H1 (cell line): ENCODE results near the gene NXT1. TPM values are rescaled to one million over a fixed set of nuclear protein-coding genes. Genes with fewer than 3 reads are reported as not detected.

Experiments
- CTCF ChIA-PET: fragments of 300-600 bp; sonication (Branson Sonifier 250); formaldehyde crosslinking; loops from one replicate; lab custom pipeline; 2021; ENCODE audit not compliant: partially characterized antibody; lab: Charles Lee
- POLR2A ChIA-PET: fragments of 300-600 bp; sonication (Branson Sonifier 250); formaldehyde crosslinking; loops from one replicate; lab custom pipeline; 2021; ENCODE audit warnings: inconsistent platforms; ENCODE audit not compliant: partially characterized antibody; lab: Charles Lee
- DNase-seq, 2 experiments: peaks; one replicate each; pipeline versions ENCODE4 v3.0.0 to v3.0.0-alpha.2; 2010 to 2022; ENCODE audit warnings: low spot score in 2 of 2, low read depth in 1 of 2, mixed read lengths in 1 of 2
- FAIRE-seq: peaks from 2 replicates; lab custom pipeline; 2011; peaks lifted over from hg19 to GRCh38; lab: Jason Lieb, UNC
- H2AFZ ChIP-seq: 2 replicates; pipeline ENCODE4 v1.8.1; 2012; ENCODE audit warnings: low read length, inconsistent platforms
- H2AK5ac ChIP-seq: 2 replicates; pipeline ENCODE4 v1.6.1; 2013; ENCODE audit warnings: low read depth, low read length
- H2BK120ac ChIP-seq: replicated peaks from 2 replicates; pipeline ENCODE3; 2013; ENCODE audit warnings: low read depth, low read length, inconsistent platforms
- H2BK12ac ChIP-seq: 2 replicates; pipeline ENCODE4 v1.6.1; 2013; ENCODE audit warnings: low read depth, low read length
- H2BK15ac ChIP-seq: 2 replicates; pipeline ENCODE4 v1.6.1; 2013; ENCODE audit warnings: low read length
- H2BK20ac ChIP-seq: 2 replicates; pipeline ENCODE4 v1.6.1; 2013; ENCODE audit warnings: low read length
- H2BK5ac ChIP-seq: 2 replicates; pipeline ENCODE4 v1.6.1; 2013; ENCODE audit warnings: low read depth, low read length
- H3K14ac ChIP-seq: 2 replicates; pipeline ENCODE4 v1.6.1; 2013; ENCODE audit warnings: inconsistent platforms; ENCODE audit not compliant: insufficient read length
- H3K18ac ChIP-seq: 2 replicates; pipeline ENCODE4 v1.6.1; 2013; ENCODE audit warnings: low read length; ENCODE audit errors: extremely low read depth
- H3K23ac ChIP-seq: 2 replicates; pipeline ENCODE4 v1.6.1; 2013; ENCODE audit warnings: inconsistent platforms; ENCODE audit not compliant: insufficient read length
- H3K23me2 ChIP-seq: 2 replicates; pipeline ENCODE4 v1.6.1; 2013; ENCODE audit warnings: low read depth, low read length
- H3K27ac ChIP-seq: 2 replicates; pipeline ENCODE4 v1.6.1; 2011; ENCODE audit warnings: low read depth, low read length, inconsistent platforms
- H3K27me3 ChIP-seq, 4 experiments: replicated peaks in 1 of 4; 1 replicate in 1 of 4; 2 replicates in 3 of 4; pipeline versions ENCODE4 v1.6.1 to v1.8.1; 2011 to 2013; ENCODE audit warnings: low read length in 3 of 4, mild to moderate bottlenecking in 3 of 4, inconsistent platforms in 2 of 4, mixed read lengths in 2 of 4, moderate library complexity in 1 of 4; ENCODE audit not compliant: control insufficient read depth in 3 of 4, insufficient read depth in 3 of 4; ENCODE audit errors: extremely low read depth in 1 of 4
- H3K36me3 ChIP-seq, 4 experiments: 2 replicates each; pipeline versions ENCODE4 v1.6.1 to v1.8.1; 2011 to 2013; ENCODE audit warnings: mild to moderate bottlenecking in 4 of 4, low read length in 3 of 4, moderate library complexity in 2 of 4, control low read depth in 1 of 4, inconsistent platforms in 1 of 4; ENCODE audit not compliant: insufficient read depth in 4 of 4, control insufficient read depth in 2 of 4
- H3K4ac ChIP-seq: replicated peaks from 2 replicates; pipeline ENCODE3; 2013; ENCODE audit warnings: low read length, low read depth, mixed read lengths, inconsistent platforms; ENCODE audit not compliant: insufficient read length
- H3K4me1 ChIP-seq, 4 experiments: replicated peaks in 1 of 4; 1 replicate in 1 of 4; 2 replicates in 3 of 4; pipeline versions ENCODE4 v1.6.1 to v1.8.1; 2011 to 2013; ENCODE audit warnings: low read length in 3 of 4, inconsistent platforms in 2 of 4, mixed read lengths in 1 of 4; ENCODE audit not compliant: insufficient read depth in 4 of 4, control insufficient read depth in 3 of 4
- H3K4me2 ChIP-seq, 2 experiments: 2 replicates each; pipeline versions ENCODE4 v1.6.1 to v1.8.1; 2011 to 2013; ENCODE audit warnings: low read depth in 2 of 2, low read length in 2 of 2, control low read depth in 1 of 2, inconsistent platforms in 1 of 2, mild to moderate bottlenecking in 1 of 2; ENCODE audit not compliant: insufficient read depth in 1 of 2
- H3K4me3 ChIP-seq, 4 experiments: fragments of 200-600, 300-600 bp in 1 of 4; sonication (generic), shearing (Covaris generic), sonication (Bioruptor Twin) in 1 of 4; 2 replicates each; pipeline versions ENCODE4 v1.5.1 to v1.8.1; 2011 to 2016; ENCODE audit warnings: low read length in 4 of 4, low read depth in 3 of 4, control low read depth in 2 of 4, inconsistent platforms in 2 of 4, mild to moderate bottlenecking in 2 of 4, mixed read lengths in 1 of 4, moderate library complexity in 1 of 4; ENCODE audit not compliant: insufficient read depth in 2 of 4; ENCODE audit errors: extremely low read depth in 1 of 4
- H3K56ac ChIP-seq: replicated peaks from 2 replicates; pipeline ENCODE3; 2013; ENCODE audit warnings: low read depth, mild to moderate bottlenecking, mixed read lengths, low read length, inconsistent platforms; ENCODE audit not compliant: insufficient read length
- H3K79me1 ChIP-seq: 2 replicates; pipeline ENCODE4 v1.6.1; 2013; ENCODE audit warnings: low read depth, low read length, control low read depth
- H3K79me2 ChIP-seq, 2 experiments: 2 replicates each; pipeline versions ENCODE4 v1.6.1 to v1.8.1; 2012 to 2013; ENCODE audit warnings: low read length in 2 of 2, mild to moderate bottlenecking in 2 of 2, inconsistent platforms in 1 of 2; ENCODE audit not compliant: insufficient read depth in 2 of 2, control insufficient read depth in 1 of 2
- H3K9ac ChIP-seq, 4 experiments: replicated peaks in 1 of 4; 1 replicate in 1 of 4; 2 replicates in 3 of 4; pipeline versions ENCODE4 v1.6.1 to v1.8.1; 2011 to 2013; ENCODE audit warnings: low read depth in 3 of 4, low read length in 3 of 4, control low read depth in 2 of 4, mild to moderate bottlenecking in 2 of 4, moderate library complexity in 2 of 4, inconsistent platforms in 1 of 4; ENCODE audit errors: extremely low read depth in 1 of 4
- H3K9me3 ChIP-seq, 2 experiments: 2 replicates each; pipeline versions ENCODE4 v1.6.1 to v1.8.1; 2012 to 2013; ENCODE audit warnings: mild to moderate bottlenecking in 2 of 2, moderate library complexity in 2 of 2, control low read depth in 1 of 2, inconsistent platforms in 1 of 2, low read depth in 1 of 2, low read length in 1 of 2, mixed read lengths in 1 of 2; ENCODE audit not compliant: insufficient read depth in 2 of 2
- H4K20me1 ChIP-seq, 2 experiments: replicated peaks in 1 of 2; 2 replicates each; pipeline versions ENCODE3 to v1.8.1; 2011 to 2013; ENCODE audit warnings: inconsistent platforms in 2 of 2, low read length in 2 of 2, mild to moderate bottlenecking in 1 of 2; ENCODE audit not compliant: insufficient read depth in 2 of 2, control insufficient read depth in 1 of 2
- H4K5ac ChIP-seq: 2 replicates; pipeline ENCODE4 v1.6.1; 2013; ENCODE audit warnings: low read length, low read depth, mixed read lengths, inconsistent platforms; ENCODE audit not compliant: insufficient read length
- H4K8ac ChIP-seq: 2 replicates; pipeline ENCODE4 v1.8.0; 2013; ENCODE audit warnings: mild to moderate bottlenecking, moderate library complexity, low read length, inconsistent platforms; ENCODE audit not compliant: insufficient read depth; ENCODE audit errors: extremely low read depth
- H4K91ac ChIP-seq: replicated peaks from 2 replicates; pipeline ENCODE3; 2013; ENCODE audit warnings: low read length, mixed read lengths, inconsistent platforms; ENCODE audit not compliant: insufficient read length
- CHD1 ChIP-seq: IDR thresholded peaks from 2 replicates; pipeline ENCODE4 v1.6.1; 2012; ENCODE audit warnings: low read depth, low read length, improper control_type of control experiment
- JUN ChIP-seq: IDR thresholded peaks from 2 replicates; pipeline ENCODE4 v1.6.1; 2011; ENCODE audit warnings: low read depth, mild to moderate bottlenecking, improper control_type of control experiment, low read length
- MAX ChIP-seq: IDR thresholded peaks from 2 replicates; pipeline ENCODE4 v1.6.1; 2012; ENCODE audit warnings: inconsistent platforms
- SAP30 ChIP-seq: fragments of 300-600 bp; sonication (generic); IDR thresholded peaks from 2 replicates; pipeline ENCODE4 v1.7.1; 2012; ENCODE audit warnings: low read length, moderate library complexity, mild to moderate bottlenecking, inconsistent platforms; ENCODE audit not compliant: insufficient read depth, insufficient replicate concordance
- WGBS, 2 experiments: shearing (Covaris generic) in 1 of 2; methylation state at CpG; one replicate each; pipeline versions ENCODE4 v1.1.6 to v1.1.7; 2013 to 2015; ENCODE audit warnings: low lambda C conversion rate in 2 of 2, mixed read lengths in 2 of 2, inconsistent platforms in 1 of 2, low coverage in 1 of 2, missing lambda C conversion rate in 1 of 2; ENCODE audit not compliant: insufficient replicate concordance in 2 of 2, insufficient coverage in 1 of 2, insufficient read length in 1 of 2; ENCODE audit errors: extremely low coverage in 1 of 2, missing lambda C conversion rate in 1 of 2; 5-methylcytosine and 5-hydroxymethylcytosine counted together
- polyA plus RNA-seq, 7 experiments: library from polyadenylated mRNA; depleted of rRNA in 3 of 7; stranded (reverse) in 5 of 7; unstranded in 2 of 7; fragments of >200 nt in 5 of 7; fragments of 200-250 nt in 2 of 7; gene quantifications; 1 replicate in 5 of 7; 2 replicates in 1 of 7; 4 replicates in 1 of 7; pipeline versions ENCODE4 v1.2.1 to v1.2.3, GENCODE V29; 2011 to 2013; ENCODE audit warnings: missing spikeins in 2 of 7, mixed read lengths in 2 of 7
- total RNA-seq: library from RNA; stranded (reverse); fragmentation: NEBNext Ultra II Directional; extraction: Animal tissue kit (Norgen Biotek cat#: 25700); gene quantifications from 2 replicates; pipeline ENCODE4 v1.2.1, GENCODE V29; 2021

The NXT1 gene
- total and polyA plus RNA-seq, 2 of the 8 experiments (the other 6 are each of a cell fraction or from before 2014, with no cell fraction given) = 23.1 to 26.5 TPM

GRCh38 chr20:23366384-23366783 is 15.8 kb downstream of the NXT1 start:
- H3K56ac ChIP-seq = no peak overlapping the region
- H4K5ac ChIP-seq = no peak overlapping the region
- H3K18ac ChIP-seq = no peak overlapping the region
- peaks cover 5% of the 10 kb centered on the region; the same call in 1 of the 2 replicates for H3K23me2 ChIP-seq
- no peak overlapping the region for H3K4ac ChIP-seq
- H3K79me1 ChIP-seq = peaks cover 10% of the 10 kb centered on the region
- peaks cover 12 to 39% (median 25%) of the 10 kb centered on the region in 4 experiments for H3K36me3 ChIP-seq
- H3K27ac ChIP-seq = no peak overlapping the region
- no peaks in the 10 kb centered on the region for H3K27me3 ChIP-seq
- H2AK5ac ChIP-seq = no peak overlapping the region
- H4K91ac ChIP-seq = no peak overlapping the region
- H3K4me3 ChIP-seq = no peak overlapping the region
- H4K20me1 ChIP-seq = peaks cover 12 to 22% of the 10 kb centered on the region in 2 experiments
- POLR2A ChIA-PET = interaction anchor here (0.7 to 1.2 kb wide), 3 partner anchors 9 to 25 kb away, joined by 3 to 5 read pairs (median 3); no protein-coding TSS in a partner anchor
- no peak overlapping the region for H2BK15ac ChIP-seq
- H3K9me3 ChIP-seq = no peaks in the 10 kb centered on the region
- WGBS, 2 experiments = 36% methylated on average over 1 of the region's 1 CpG; no CpG with 5 or more reads in 1 of the 2 experiments
- peaks cover 0 to 54% of the 10 kb centered on the region in 2 experiments; a peak in 3 of 4 replicates for H3K79me2 ChIP-seq
- H3K14ac ChIP-seq = no peak overlapping the region
- TF ChIP-seq JUN (no peak), MAX (no peak), SAP30 (no peak), CHD1 (no peak)
- TF ChIP-seq, all 59 proteins: peak for 0
- no peak overlapping the region for H2BK120ac ChIP-seq
- peak overlapping the region in 1 of 4 experiments; percentile 39; a peak in 1 of 7 replicates for H3K9ac ChIP-seq
- no peak overlapping the region; a peak in 1 of 4 replicates for H3K4me2 ChIP-seq
- no peak overlapping the region for H2AFZ ChIP-seq
- no peak overlapping the region for H2BK20ac ChIP-seq
- H4K8ac ChIP-seq = no peak overlapping the region
- FAIRE-seq (no peak), DNase-seq (no peak)
- no peak overlapping the region for H2BK5ac ChIP-seq
- no peak overlapping the region for H2BK12ac ChIP-seq
- H3K23ac ChIP-seq = no peak overlapping the region
- H3K4me1 ChIP-seq = peaks cover 0 to 6% (median 5%) of the 10 kb centered on the region in 4 experiments; a peak in 4 of 7 replicates
- CTCF ChIA-PET = interaction anchor here (0.7 to 1.1 kb wide), 3 partner anchors 8 to 31 kb away, joined by 3 read pairs; no protein-coding TSS in a partner anchor
